ENCODE data around the gene CCDC107.

The CCDC107 gene

GRCh38 chr9:35650341-35651158 is 7.5 kb upstream of the CCDC107 start, which contains the start of gene SIT1:
Gene SIT1 (minus strand): TSS chr9:35650931. CDS start chr9:35650853, 78 bp downstream.
- H3K4me3 ChIP-seq (ENCODE audit: low read length): no peak within 1 kb of the TSS
- no peak for DNase-seq (ENCODE audit: low read depth)
- TF ChIP-seq, protein P1, sequence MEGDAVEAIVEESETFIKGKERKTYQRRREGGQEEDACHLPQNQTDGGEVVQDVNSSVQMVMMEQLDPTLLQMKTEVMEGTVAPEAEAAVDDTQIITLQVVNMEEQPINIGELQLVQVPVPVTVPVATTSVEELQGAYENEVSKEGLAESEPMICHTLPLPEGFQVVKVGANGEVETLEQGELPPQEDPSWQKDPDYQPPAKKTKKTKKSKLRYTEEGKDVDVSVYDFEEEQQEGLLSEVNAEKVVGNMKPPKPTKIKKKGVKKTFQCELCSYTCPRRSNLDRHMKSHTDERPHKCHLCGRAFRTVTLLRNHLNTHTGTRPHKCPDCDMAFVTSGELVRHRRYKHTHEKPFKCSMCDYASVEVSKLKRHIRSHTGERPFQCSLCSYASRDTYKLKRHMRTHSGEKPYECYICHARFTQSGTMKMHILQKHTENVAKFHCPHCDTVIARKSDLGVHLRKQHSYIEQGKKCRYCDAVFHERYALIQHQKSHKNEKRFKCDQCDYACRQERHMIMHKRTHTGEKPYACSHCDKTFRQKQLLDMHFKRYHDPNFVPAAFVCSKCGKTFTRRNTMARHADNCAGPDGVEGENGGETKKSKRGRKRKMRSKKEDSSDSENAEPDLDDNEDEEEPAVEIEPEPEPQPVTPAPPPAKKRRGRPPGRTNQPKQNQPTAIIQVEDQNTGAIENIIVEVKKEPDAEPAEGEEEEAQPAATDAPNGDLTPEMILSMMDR (IDR thresholded peaks at IDR 0.05; ENCODE audit: insufficient read depth, low read depth, low read length, missing control alignments): no peak

- no peak overlapping the region for H3K4me3 ChIP-seq (ENCODE audit: low read length)
- peak; percentile 88 for DNase-seq (ENCODE audit: low read depth)
- TF ChIP-seq, protein P1 (IDR thresholded peaks at IDR 0.05; ENCODE audit: insufficient read depth, low read depth, low read length, missing control alignments): no peak
These were observed 5.9 kb upstream of the CCDC107 start for GRCh38 chr9:35651956-35652828.

DNA sequence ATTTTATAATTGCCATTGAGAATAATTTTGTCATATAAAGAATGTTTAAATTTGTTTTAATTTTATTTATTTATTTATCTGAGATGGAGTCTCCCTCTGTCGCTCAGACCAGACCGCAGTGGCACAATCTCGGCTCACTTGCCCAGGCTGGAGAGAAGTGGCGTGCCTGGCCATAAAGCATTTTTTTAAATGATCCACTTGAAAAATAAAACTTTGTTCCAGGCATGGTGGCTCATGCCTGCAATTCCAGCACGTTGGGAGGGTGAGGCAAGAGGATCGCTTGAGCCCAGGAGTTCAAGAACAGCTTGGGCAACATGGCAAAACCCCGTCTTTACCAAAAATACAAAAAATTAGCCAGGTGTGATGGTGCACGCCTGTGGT is 5.3 kb upstream of the CCDC107 start:
- no peak overlapping the region for H3K4me3 ChIP-seq (ENCODE audit: low read length)
- TF ChIP-seq, protein P1 (IDR thresholded peaks at IDR 0.05; ENCODE audit: insufficient read depth, low read depth, low read length, missing control alignments): no peak
- no peak for DNase-seq (ENCODE audit: low read depth)

DNA sequence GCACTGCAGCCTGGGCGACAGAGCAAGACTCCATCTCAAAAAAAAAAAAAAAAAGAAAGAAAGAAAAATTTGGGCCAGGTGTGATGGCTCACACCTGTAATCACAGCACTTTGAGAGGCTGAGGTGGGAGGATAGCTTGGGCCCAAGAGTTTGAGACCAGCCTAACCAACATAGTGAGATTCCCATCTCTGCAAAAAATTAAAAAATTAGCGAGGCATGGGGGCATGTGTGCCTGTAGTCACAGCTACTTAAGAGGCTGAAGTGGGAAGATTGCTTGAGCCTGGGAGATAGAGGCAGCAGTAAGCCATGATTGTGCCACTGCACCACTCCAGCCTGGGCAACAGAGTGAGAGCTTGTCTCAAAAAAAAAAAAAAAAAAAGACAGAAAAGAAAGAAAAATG is 4.5 kb upstream of the CCDC107 start:
- no peak for DNase-seq (ENCODE audit: low read depth)
- no peak overlapping the region for H3K4me3 ChIP-seq (ENCODE audit: low read length)
- TF ChIP-seq, protein P1 (IDR thresholded peaks at IDR 0.05; ENCODE audit: insufficient read depth, low read depth, low read length, missing control alignments): no peak

DNA sequence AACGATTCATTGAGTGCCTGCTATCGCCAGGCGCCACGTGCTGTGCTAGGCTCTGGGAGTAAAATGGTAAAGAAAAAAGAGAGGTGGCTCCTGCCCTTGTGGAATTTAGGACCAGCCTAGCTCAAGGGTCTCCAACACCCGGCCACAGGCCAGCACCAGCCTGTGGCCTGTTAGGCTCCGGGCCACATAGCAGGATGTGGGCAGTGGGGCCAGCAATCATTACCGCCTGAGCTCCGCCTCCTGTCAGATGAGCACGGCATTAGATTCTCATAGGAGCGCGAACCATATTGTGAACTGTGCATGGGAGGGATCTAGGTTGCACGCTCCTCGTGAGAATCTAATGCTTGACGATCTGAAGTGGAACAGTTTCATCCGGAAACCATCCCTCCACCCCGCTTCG is 1.7 kb upstream of the CCDC107 start:
- H3K4me3 ChIP-seq (ENCODE audit: low read length): no peak overlapping the region
- DNase-seq (ENCODE audit: low read depth): no peak
- TF ChIP-seq, protein P1 (IDR thresholded peaks at IDR 0.05; ENCODE audit: insufficient read depth, low read depth, low read length, missing control alignments): no peak

- H3K4me3 ChIP-seq (ENCODE audit: low read length): peak overlapping the region; percentile 81
- DNase-seq (ENCODE audit: low read depth): peak; percentile 27
- TF ChIP-seq, protein P1 (IDR thresholded peaks at IDR 0.05; ENCODE audit: insufficient read depth, low read depth, low read length, missing control alignments): no peak
These were observed 1.1 kb upstream of the CCDC107 start for GRCh38 chr9:35656831-35657545.
